NCI-H524 (cell line): ENCODE data around the gene SURF4.
A peak's percentile ranks its signal among the peaks of the same experiment; 100 is the strongest.

ENCODE experiments used
- DNase-seq, 2 experiments: peaks; one replicate each; lab custom pipeline; 2025; lab: John Stamatoyannopoulos, UW

Gene SURF4

GRCh38 chr9:133375724-133376654 is at the start of gene SURF4, which contains the start of gene STKLD1:
Gene SURF4, minus strand, starts transcription at chr9:133376060. Its CDS starts 91 bp downstream, at chr9:133375969.
Gene STKLD1, plus strand, starts transcription at chr9:133376366. Its CDS starts 108 bp downstream, at chr9:133376474.
- peak; percentile 91 to 96 for DNase-seq

GRCh38 chr9:133425049-133425632 is 49.3 kb upstream of the SURF4 start:
- DNase-seq: peak in 1 of 2 experiments; percentile 33

GRCh38 chr9:133424187-133424586 is 48.3 kb upstream of the SURF4 start:
- no peak for DNase-seq

GRCh38 chr9:133423216-133423615 is 47.4 kb upstream of the SURF4 start:
- DNase-seq: no peak

- DNase-seq: no peak
These were observed 46.0 kb upstream of the SURF4 start, which contains the start of gene ADAMTS13 for GRCh38 chr9:133421615-133422542. Gene ADAMTS13, plus strand, starts transcription at chr9:133422367. Its CDS starts 77 bp downstream, at chr9:133422444.

GRCh38 chr9:133420392-133420827 is 44.5 kb upstream of the SURF4 start:
- DNase-seq: no peak

GRCh38 chr9:133419005-133419404 is 43.1 kb upstream of the SURF4 start:
- DNase-seq: no peak

- peak; percentile 97 for DNase-seq
These were observed 41.9 kb upstream of the SURF4 start, which contains the start of gene REXO4 for GRCh38 chr9:133417541-133418461. Gene REXO4, minus strand, starts transcription at chr9:133418010. Its CDS starts 166 bp downstream, at chr9:133417844.

GRCh38 chr9:133415170-133415569 is 39.3 kb upstream of the SURF4 start:
- DNase-seq: no peak

GRCh38 chr9:133408042-133408441 is 32.2 kb upstream of the SURF4 start:
- no peak for DNase-seq

GRCh38 chr9:133406480-133407307 is 30.8 kb upstream of the SURF4 start:
- peak; percentile 45 to 59 for DNase-seq

- DNase-seq: no peak
These were observed 29.9 kb upstream of the SURF4 start for GRCh38 chr9:133405508-133406438.

GRCh38 chr9:133404454-133405002 is 28.7 kb upstream of the SURF4 start:
- DNase-seq: no peak

GRCh38 chr9:133403766-133404453 is 28.1 kb upstream of the SURF4 start:
- peak in 1 of 2 experiments; percentile 56 for DNase-seq

GRCh38 chr9:133402689-133403088 is 26.8 kb upstream of the SURF4 start:
- no peak for DNase-seq

- DNase-seq: no peak
These were observed 25.7 kb upstream of the SURF4 start for GRCh38 chr9:133401588-133401987.

GRCh38 chr9:133400292-133400691 is 24.4 kb upstream of the SURF4 start:
- no peak for DNase-seq

- DNase-seq: no peak
These were observed 22.0 kb upstream of the SURF4 start for GRCh38 chr9:133397895-133398294.
